Heart left ventricle (tissue), 13 donors: ENCODE measurements around the gene OPCML.

Experiments used
- POLR2A ChIP-seq, 2 donors: fragments of 450-650 bp; IDR thresholded peaks; one replicate each; pipeline ENCODE4 v1.6.1; 2017; ENCODE audit warnings: antibody characterized with exemption in 2 of 2, mild to moderate bottlenecking in 2 of 2, moderate library complexity in 2 of 2
- TF ChIP-seq, protein P1 (sequence below), 12 donors: fragments of 200-600 bp; sonication (generic) in 4 of 12; IDR thresholded peaks; one replicate each; pipeline versions ENCODE4 v1.5.0 to v1.8.0; 2018 to 2022; ENCODE audit warnings: antibody characterized with exemption in 12 of 12, mild to moderate bottlenecking in 5 of 12
- donor health status: ischemic (EF 13 %, LVEDD 7.1; RV severe dilation, severe dysfunction).
- donor health status: DM: no; HTN: yes; CAD: no.
- donor health status: DM: no; HTN: no; CAD: no.
- donor health status: ischemic (EF 25% LVEDD 6.9; RV normal size, moderate dysfunction).
- donor health status: ischemic (EF 25% LVEDD 5.7; RV mildly dilated, moderate dysfunction).
- donor health status: ischemic (EF 35%, LVEDD 5.7; RV mildly dilated, moderate dysfunction).
- donor health status: nonischemic (EF 11% LVEDD 7.7; RV severe dilation, severe dysfunction).
- donor health status: DM: yes; HTN: yes; CAD: no.
- donor health status: PGD.
- donor health status: ischemic (EF 29% LVEDD 5.4; RV normal size, mild dysfunction).
- donor health status: nonischemic (EF 23%, LVEDD 6.1; RV moderate dilation, normal function).

GRCh38 chr11:133107763-133108162 is 424.5 kb downstream of the OPCML start:
- TF ChIP-seq, protein P1, sequence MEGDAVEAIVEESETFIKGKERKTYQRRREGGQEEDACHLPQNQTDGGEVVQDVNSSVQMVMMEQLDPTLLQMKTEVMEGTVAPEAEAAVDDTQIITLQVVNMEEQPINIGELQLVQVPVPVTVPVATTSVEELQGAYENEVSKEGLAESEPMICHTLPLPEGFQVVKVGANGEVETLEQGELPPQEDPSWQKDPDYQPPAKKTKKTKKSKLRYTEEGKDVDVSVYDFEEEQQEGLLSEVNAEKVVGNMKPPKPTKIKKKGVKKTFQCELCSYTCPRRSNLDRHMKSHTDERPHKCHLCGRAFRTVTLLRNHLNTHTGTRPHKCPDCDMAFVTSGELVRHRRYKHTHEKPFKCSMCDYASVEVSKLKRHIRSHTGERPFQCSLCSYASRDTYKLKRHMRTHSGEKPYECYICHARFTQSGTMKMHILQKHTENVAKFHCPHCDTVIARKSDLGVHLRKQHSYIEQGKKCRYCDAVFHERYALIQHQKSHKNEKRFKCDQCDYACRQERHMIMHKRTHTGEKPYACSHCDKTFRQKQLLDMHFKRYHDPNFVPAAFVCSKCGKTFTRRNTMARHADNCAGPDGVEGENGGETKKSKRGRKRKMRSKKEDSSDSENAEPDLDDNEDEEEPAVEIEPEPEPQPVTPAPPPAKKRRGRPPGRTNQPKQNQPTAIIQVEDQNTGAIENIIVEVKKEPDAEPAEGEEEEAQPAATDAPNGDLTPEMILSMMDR (IDR thresholded peaks at IDR 0.05): no peak
- no peak for TF ChIP-seq POLR2A (IDR thresholded peaks at IDR 0.05)
